NCI-H510A treated with DMSO at 0.1 percent for 48 hours (cell line): Measurements from ENCODE around the gene DHX9.
A peak's percentile ranks its signal among the peaks of the same experiment; 100 is the strongest.
"Not testable (repeated sequence)": the region's sequence is repeated elsewhere in the genome, so short reads cannot be mapped to it uniquely, and the experiment has no call there.

Experiments
- DNase-seq: peaks from one replicate; lab custom pipeline; 2025; lab: John Stamatoyannopoulos, UW

The DHX9 gene

DNA sequence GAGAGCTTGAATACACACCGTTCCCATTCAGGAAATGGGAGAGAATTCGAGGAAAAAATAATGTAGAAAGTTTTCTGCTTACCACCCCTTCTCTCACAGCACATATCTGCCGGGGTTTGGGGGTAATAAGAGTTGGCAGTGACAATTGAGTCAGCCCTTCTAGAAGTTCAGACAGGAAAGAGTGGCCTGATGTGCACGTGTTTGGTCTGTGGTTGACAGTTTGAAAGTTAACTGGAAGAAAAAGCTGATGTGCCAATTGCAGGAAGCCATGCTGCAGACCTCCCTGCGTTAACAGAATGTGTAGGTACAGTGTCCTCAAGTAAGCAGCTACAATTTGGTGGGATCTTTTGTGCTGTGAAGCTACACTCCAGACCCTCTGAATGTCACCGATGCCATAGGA lies 50.9 kb downstream of the DHX9 start:
- no peak for DNase-seq

DNA sequence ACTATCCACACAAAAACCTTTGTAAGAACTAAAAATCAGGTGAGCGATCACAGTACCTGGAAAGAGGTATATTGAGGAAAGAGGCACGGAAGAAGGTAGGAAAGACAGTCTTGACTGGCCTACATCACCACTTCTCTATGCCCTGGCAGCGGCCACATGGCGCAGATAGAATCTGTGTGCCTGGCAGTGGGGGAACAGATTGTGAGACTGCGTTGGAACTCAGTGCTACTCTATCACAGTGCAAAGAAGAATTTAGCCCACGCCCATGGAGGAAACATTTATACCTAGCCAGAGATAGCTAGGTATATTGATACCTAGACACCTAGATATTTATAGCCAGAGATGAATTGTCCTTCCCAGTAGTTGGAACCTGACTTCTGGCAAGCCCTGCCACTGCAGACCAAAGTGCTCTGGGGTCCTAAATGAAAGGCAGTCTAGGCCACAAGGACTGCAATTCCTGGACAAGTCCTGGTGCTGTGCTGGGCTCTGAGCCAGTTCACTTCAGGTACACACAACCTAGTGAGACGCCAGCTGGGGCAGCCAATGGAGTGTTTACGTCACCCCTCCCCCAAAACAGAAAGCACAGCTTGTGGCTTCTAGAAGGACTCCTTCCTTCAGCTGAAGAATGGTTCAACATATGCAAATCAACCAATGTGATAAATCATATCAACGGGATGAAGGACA lies 51.9 kb downstream of the DHX9 start:
- DNase-seq = peak; percentile 10

DNA sequence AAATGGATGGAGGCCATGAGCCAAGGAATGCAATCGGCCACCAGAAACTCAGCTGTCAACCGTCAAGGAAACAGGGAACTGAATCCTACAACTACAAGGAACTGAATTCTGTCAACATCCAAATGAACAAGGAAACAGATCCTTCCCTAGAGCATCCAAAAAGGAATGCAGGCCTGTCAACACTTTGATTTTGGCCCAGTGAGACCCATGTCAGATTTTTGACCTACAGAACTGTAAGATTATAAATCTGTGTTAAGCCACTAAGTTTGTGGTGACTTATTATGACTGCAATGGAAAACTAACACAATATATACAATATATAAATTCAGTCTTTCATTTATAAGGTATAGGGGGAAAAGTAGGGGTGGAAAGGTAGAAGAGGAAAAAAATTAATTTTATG lies 58.5 kb downstream of the DHX9 start:
- no peak for DNase-seq

DNA sequence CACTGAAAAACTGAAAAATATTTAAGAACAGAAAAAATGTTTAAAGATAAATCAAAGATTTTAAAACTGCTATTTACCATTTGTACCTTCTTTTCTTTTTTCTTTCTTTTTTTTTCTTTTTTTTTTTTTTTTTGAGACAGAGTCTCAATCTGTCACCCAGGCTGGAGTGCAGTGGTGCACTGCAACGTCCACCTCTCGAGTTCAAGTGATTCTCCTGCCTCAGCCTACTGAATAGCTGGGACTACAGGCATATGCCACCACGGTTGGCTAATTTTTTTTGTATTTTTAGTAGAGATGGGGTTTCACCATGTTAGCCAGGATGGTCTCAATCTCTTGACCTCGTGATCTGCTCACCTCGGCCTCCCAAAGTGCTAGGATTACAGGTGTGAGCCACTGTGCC lies 62.8 kb downstream of the DHX9 start:
- DNase-seq = not testable (repeated sequence)

DNA sequence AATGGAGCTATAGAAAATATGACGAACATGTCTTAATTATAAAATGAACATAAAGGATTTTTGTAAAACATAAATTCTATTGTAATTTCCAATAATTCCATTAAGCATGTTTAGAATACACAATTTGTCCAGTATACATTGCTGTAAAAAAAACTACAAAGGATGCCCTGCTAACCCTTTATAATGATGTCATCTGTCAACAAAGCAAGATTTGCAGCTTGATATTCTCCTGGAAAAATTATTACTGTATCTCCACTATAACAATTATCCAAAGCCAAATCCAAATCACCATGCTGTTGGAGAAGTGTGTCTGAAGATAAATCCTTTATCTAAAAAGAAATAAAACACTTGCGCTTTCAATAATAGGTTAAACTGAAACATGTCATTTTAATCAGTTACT lies 66.2 kb downstream of the DHX9 start:
- no peak for DNase-seq

DNA sequence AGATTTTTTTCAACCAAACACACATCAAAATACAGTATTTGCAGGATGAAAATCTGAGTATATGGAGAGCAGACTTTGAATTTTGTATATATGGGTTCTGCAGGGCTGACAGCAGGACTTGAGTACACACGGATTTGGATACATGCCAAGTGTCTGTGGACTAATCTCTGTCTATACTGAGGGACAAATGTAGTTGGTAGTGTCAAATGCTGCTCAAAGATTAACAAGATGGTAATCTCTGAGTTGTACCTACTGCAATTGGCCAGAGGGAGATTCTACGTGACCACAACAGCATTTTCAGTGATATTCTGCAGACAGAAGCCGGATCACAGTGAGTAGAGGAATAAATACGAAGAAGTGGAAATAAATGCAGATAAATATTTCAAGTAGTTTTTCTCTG lies 70.4 kb downstream of the DHX9 start:
- DNase-seq = peak; percentile 13

DNA sequence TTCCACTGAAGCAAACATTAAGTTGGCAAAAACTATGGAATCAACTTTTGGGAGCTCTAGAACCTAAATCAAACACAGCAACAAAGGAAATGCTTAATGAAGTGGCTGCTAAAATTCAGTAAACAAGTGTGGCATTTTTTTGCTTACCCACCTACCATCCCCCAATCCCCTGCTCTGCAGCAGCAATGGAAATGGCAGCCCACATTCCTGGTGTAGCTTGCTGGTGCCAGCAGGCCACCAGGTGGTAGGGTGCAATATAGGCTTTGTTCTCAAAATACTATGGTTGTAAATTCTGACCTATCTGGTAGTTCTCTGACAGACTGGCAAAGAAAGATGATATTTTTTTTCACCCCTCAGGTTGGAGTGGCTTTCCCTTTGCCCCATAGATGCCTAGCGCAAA lies 71.0 kb downstream of the DHX9 start:
- peak; percentile 21 for DNase-seq

DNA sequence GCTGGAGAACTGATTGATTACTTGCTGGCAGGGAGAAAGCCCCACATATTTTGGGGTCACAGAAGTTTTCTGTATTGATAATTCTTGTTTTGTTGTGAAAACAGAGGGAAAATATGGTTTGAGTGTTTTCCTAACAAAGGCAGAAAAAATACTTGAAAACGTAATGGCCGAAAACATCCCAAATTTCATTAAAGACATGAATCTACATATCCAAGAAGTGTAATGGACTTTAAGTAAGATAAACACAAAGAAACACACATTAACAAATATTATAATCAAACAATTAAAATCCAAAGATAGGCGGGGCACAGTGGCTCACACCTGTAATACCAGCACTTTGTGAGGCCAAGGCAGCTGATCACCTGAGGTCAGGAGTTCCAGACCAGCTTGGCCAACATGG lies 74.3 kb downstream of the DHX9 start:
- DNase-seq = no peak

DNA sequence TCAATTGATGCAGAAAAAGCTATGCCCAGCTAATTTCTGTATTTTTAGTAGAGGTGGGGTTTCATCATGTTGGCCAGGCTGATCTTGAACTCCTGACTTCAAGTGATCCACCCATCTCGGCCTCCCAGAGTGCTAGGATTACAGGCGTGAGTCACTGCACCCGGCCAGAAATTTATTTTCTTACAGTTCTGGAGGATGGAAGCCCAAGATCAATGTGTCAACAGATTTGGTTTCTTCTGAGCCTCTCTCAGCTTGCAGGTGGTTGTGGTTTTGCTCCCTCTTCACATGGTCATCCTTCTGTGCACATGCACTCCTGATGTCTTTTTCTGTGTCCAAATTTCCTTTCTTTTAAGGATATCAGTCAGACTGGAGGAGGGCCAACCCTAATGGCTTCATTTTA lies 78.2 kb downstream of the DHX9 start:
- DNase-seq = no peak

DNA sequence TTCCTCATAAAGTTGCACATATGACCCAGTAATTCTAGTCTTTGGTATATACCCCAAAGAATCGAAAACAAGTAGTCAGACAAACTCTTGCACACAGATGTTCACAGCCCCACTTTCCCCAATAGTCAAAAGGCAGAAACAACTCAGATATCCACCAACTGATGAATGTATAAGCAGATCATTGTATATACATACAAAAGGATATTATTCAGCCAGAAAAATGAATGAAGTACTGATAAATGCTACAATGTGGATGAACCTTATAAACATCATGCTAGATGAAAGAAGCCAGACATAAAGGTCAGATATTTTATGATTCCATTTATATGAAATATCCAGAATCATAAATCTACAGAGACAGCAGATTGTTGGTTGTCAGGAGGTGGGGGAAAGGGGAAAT lies 86.5 kb downstream of the DHX9 start:
- no peak for DNase-seq

DNA sequence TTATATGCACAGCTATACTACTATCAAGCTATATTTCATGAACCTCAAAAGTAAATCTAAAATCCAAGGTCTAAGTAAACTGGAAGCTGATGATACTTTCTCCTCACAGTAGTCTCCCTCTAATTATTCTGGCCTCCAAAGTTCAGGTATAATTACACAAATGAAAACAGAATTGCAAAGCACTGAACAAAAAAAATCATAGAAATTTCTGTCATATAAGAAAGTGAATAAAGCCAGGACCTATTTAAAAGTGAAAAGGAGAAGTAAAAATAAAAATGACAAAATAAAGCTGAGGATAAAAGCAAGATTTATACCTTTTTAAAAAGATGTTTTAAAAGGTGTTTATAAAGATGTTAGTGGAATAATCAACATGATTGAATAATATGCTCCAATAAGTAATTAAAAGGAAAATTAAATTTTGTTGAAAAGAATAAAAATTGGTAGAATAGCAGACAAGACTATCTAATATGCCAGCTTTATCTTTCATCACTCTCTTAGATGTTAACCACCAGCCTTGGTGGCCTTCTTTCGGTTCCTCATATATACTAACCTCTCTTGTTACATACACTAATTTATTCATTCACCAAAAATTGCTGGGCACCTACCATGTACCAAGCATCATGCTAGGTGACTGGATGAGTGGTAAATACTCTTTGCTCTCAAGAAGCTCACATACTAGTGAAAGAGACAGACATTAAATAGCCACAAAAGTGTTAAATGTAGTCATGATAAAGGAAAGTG lies 88.7 kb downstream of the DHX9 start:
- DNase-seq = no peak

DNA sequence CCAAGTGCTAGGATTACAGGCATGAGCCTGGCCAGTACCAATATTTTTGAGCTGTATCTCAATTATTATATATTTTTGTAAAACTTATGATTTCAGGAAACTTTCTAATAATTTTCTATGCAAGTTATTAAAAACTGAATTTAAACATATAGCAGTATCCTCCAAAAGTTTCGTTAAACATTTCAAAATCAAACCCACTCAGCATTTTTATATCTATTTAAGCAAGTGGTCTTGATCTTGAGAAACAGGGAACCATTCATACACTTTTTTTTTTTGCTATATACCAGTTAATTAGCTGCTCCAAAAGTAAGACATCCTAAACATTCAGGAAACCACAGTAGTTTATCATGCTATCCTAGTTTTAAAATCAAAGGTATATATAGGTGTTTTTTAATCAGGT lies 91.8 kb downstream of the DHX9 start:
- DNase-seq = no peak

DNA sequence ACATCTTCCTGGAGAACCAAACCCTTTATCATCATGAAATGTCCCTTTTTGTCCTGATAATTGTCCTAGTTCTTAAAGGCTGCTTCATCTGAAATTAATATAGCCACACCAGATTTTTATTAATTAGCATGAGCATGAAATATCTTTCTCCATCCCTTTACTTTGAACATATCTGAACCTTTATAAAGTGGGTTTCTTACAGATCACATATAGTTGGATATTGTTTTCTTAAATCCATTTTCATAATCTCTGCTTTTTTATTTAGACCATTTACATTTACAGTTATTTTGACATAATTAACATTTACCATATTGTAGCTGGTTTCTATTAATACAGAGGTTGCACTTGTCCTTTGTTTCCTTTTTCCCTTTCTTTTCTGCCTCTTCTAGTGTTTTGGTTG lies 96.6 kb downstream of the DHX9 start:
- DNase-seq = no peak
